SK-N-MC (cell line): ENCODE data around the gene RBM23.

Experiments
- EZH2 ChIP-seq: fragments of 200-600 bp; sonication (generic); IDR thresholded peaks from one replicate; pipeline ENCODE4 v1.6.1; 2017; ENCODE audit warnings: antibody characterized with exemption
- POLR2AphosphoS5 ChIP-seq: IDR thresholded peaks from 2 replicates; pipeline ENCODE4 v1.6.1; 2012; ENCODE audit warnings: mild to moderate bottlenecking, low read depth, low read length, borderline replicate concordance

DNA sequence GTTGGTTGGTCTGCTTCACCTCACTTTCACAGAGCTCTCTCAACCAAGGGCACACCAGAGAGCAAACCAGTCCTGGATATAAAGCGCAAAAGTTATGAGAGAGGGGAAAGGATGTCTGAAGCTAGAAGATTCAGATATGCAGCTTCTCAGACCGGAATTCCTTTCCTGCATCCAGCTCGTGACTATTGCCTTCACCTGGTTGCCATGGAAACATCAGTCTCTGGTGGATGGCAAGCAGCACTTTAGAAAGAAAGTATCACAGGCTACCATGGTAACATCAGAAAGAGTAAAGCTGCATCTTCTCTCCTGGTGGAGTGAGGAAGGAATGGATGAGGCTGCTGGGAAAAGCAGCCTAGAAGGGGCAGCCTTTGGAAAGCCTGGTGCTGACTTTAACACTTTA is 22.2 kb downstream of the RBM23 start:
- TF ChIP-seq POLR2AphosphoS5, result no peak
- no peak for TF ChIP-seq EZH2
